ENCODE results near the gene EXTL1.

The EXTL1 gene

DNA sequence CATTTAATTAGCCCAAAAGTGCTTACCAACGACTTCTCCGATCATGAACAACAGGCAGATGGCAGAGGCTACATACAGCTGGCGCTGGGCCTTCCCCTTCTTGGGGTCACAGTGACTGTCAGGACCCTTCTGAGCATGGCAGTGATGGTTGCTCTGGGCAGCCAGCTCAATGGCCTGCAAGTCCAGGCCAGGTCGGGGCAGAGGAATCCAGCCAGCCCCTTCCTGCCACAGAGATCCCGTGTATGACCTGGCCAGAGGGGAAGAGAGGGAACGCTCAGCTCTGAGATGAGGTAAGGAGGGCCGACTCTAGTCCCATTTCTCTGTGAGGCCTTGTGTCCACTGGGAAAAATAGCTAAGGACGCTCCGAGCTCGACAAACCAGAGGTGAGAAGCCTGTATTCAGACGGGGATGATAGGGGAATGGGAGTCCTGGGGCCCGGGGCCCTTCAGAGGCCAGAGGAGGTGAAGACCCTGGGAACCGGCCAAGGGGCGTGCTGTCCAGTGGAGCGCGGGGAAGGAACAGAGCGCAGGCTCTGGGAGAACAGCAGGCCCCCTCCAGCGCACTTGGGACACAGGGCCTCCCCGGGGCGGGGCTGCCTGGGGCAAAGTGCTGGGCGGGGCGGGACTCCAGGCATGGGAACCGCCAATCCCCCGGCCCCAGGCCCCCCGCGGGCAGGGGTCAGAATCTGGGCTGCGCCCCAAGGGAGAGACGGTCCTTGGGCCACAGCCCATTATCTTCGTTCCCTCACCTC, 23.6 kb downstream of the EXTL1 start:
- DNase-seq, result no peak

- DNase-seq, result no peak
Observed at GRCh38 chr1:26045722-26046245, 24.2 kb downstream of the EXTL1 start, which contains the start of gene SLC30A2. SLC30A2 (minus strand) TSS chr1:26046118; CDS start chr1:26045896, 222 bp downstream.

DNA sequence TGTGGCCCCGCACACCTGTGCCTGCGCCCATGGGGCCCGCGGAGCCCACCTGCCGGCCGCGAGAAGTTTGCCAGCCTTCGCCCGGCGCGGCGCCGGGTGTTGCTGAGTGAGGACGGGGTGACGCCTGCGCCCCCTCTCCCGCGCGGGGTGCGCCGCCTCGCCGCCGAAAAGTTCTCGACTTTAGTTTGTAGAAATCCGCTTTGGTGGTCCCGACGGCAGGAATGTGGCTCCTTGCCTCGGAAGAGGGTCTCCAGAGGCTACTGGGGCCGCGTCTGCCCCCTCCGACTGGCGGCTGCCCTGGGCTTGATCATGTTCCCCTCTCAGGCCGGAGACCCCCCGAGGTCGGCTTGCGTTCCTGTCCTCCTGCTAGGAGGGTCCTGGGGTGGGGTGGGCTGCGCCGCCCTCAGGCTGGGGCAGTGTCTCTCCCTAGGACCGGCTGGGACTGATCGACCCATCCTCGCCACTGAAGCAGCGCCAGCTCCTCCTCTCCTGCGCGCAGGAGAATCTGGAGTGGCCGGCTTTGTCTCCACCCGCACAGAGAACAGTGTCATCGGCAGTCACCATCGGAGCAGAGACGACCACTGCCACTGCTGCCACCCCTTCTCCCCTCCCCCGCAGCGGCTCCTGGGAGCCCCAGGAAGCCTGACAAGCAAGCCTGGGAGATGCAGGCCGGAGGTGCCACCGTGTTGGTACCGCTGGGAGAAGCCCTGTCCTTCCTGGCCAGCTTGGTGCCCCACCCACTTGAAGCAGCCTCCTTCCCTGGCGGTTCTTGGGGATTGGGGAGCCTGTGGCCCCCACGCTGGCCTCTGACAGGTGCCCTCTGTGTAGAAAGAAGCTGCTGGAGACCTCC, 24.9 kb downstream of the EXTL1 start:
- no peak for DNase-seq

DNA sequence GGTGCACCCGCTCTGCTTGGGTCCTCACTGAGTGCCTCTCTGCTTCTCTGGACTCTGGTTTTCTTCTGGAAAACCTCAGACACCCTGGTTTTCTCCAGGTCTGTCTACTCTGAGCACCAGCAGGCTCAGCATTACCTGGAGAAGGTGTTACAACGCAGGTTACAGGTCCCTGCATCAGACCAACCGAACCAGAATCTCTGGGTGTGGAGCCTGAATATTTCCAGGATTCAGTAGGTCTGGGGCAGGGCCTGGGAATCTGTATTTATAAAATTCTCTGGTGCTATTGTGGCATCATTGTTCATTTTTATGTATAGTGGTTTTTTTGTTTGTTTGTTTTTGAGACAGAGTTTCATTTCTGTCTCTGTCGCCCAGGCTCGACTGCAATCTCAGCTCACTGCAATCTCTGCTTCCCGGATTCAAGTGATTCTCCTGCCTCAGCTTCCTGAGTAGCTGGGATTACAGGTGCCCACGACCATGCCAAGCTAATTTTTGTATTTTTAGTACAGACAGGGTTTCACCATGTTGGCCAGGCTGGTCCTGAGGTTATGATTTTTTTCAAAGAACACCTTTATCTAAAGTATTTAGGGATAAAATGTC, 25.8 kb downstream of the EXTL1 start:
- DNase-seq, result no peak

DNA sequence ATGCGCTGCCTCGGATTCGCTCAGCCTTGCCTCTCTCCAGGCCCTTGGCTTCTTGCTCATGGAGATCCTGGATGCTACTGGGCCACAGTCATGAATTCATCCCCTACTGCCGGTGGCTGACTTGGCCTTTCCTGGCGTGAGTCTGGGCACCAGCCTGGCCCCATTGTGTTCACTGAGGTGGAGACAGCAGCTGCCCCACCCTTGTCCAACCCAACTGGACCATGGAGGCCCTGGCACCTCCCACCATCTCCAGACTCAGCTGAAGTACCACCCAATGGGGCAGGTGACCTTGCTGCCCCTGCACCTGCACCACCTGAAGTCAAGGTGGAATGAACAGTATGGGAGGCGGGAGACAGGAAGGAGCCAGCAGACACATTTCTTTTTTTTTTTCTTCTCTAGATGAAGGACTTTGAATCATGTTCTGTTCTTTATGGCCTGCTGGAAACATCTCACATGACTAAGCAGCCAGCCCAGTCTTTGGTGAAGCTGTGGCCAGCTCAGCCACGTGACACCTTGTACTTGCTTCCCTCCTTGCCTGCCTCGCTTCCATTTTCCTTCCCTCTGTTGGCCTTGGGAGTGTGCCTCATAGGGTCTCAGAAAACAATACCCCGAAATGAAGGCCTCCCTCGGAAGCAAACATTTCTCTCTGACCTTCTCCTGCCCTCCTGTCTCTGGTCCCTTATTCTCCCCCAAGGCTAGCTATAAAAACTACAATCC, 28.1 kb downstream of the EXTL1 start:
- DNase-seq, result no peak

GRCh38 chr1:26050248-26050640, 28.7 kb downstream of the EXTL1 start:
- no peak for DNase-seq

- DNase-seq, result no peak
Observed at GRCh38 chr1:26053718-26054560, 32.4 kb downstream of the EXTL1 start.

- DNase-seq, result no peak
Observed at GRCh38 chr1:26055041-26055440, 33.5 kb downstream of the EXTL1 start.

- DNase-seq, result no peak
Observed at GRCh38 chr1:26057189-26057588, 35.6 kb downstream of the EXTL1 start.

DNA sequence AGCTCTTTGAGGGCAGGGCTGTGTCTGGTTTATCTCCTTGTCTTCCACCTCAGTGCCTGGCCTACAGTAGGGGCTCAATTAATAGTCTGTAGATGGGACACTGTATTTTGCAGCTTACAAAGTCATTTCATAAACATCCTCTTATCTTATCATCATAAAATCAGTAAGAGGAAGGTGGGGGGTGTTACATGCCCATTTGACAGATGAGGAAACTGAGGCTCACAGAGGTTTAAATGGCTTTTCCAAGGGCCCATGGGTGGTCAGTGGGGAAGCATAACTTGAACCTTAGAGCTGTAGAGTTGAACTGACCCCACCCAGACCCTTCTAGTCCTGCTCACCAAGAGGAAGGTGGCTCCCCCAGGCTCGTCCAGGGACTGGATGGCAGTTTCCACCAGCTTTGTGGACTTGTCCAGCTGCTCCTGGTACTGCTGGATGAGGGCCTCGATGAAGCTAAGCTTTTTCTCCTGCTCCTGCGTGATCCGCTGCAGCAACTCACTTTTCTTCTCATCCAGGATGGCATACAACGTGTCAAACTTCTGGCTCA, 36.5 kb downstream of the EXTL1 start:
- DNase-seq, result no peak

GRCh38 chr1:26059906-26060305, 38.3 kb downstream of the EXTL1 start:
- no peak for DNase-seq

DNA sequence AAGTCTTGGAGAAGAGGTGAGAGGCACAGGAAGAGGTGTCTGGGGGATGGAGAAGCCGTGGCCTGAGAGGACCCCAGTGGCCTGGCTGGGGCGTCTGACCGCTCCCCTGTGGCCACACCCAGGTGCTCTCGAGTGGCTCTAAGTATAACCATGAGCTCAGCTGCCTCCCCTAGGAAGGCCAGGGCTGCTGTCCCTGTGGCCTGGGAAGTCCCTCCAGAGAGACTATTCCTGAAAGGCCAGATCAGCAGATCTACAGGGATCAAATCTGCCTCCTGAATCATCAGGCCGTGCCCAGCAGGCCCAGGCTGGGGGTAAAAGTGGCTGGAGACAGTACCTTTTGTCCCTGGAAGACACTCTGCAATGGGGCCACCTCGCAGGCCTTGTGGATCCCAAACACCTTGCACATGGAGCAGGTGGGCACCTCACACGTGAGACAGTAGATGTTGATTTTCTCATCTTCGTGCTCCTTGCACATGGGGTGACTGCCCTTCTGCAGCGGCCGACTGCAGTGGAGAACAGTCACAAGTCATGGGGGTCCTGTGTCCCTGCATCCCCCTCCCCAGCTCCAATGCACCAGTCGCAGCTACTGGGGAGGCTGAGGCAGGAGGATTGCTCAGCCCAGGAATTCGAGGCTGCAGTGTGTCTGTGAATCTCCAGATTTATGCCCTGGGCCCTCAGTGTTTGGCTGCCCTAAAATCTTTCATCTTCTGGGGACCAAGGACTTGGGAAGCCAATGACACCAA, 39.4 kb downstream of the EXTL1 start:
- DNase-seq, result no peak

- DNase-seq, result no peak
Observed at GRCh38 chr1:26064553-26064952, 43.0 kb downstream of the EXTL1 start.

- DNase-seq, result no peak
Observed at GRCh38 chr1:26066160-26066559, 44.6 kb downstream of the EXTL1 start.

DNA sequence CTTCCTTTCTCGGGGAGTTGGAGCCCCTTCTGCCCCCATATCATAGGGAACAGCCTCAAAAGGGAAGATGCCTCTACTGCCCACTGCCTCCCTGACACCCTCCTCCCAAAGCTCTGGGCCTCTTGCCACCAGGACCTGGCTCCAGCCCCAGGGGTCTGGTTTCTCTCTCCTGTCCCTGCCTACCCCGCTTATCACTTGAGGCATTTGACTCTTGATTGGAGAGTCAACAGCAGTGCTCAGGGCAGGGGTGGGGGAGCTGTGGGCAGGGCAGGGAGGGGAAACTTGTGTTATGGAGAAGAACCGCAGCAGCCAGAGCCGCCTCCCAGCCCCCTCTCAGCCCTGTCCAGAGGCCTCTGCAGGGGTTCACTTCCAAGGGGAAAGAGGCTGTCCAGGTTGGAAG, 45.3 kb downstream of the EXTL1 start:
- DNase-seq, result no peak

DNA sequence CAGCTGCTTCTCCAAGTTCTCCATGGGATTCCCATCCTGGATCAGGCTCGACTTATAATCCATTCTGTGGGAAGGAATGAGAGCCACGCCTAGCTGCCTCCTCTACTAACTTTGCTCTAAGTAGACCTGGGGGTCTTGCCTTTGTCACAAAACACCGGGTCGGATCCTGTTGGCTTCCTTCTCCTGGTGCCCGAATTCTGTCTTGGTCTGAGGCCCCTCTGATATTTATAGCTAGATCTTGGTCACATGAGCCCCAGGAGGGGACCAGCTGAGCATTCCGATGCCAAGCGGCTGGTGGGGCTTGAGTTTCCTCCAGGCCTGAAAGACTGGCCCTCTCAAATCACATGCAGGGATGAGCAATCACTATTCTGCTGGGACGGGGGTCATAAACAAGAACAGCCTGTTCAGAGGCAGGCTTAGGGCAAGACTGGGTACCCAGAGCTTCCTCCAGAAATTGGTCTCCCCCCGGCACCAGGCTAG, 45.9 kb downstream of the EXTL1 start, which contains the start of gene TRIM63:
TRIM63 (minus strand) TSS at position 199 of the 480 bp plus-strand sequence; CDS start at position 63, 136 bp downstream.
- DNase-seq, result no peak

- no peak for DNase-seq
Observed at GRCh38 chr1:26069941-26070295, 48.3 kb downstream of the EXTL1 start.

DNA sequence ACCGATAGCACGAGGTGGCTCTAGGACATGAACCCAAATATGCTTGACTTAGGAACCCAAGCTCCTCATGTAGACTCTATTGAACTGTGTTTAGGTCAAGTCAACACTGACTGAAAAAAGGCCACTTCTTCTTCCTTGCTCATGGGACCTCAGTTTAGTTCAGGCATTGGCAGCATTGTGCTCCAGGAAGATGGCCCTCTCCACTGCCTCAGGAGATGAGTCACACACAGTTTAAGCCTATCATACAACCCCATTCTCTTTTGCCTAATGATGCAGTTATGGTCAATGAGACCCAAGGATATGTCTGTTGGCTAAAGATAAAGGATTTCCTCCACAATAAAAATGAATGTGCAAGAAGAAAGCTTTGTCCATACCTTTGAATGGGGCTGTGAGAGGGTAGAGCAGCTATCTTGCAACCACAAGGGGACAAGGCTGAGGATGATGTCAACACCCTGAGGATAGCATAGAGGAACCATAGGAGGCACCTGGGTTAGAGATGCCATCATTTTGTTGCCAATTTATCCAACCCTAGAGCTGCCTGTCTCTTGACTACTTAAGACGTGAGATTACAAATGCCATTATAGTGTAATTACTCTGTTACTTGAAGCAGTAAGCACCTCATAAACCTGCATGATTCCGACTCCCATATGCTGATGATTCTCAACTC, 48.9 kb downstream of the EXTL1 start:
- no peak for DNase-seq

- no peak for DNase-seq
Observed at GRCh38 chr1:26070963-26071342, 49.4 kb downstream of the EXTL1 start.

DNA sequence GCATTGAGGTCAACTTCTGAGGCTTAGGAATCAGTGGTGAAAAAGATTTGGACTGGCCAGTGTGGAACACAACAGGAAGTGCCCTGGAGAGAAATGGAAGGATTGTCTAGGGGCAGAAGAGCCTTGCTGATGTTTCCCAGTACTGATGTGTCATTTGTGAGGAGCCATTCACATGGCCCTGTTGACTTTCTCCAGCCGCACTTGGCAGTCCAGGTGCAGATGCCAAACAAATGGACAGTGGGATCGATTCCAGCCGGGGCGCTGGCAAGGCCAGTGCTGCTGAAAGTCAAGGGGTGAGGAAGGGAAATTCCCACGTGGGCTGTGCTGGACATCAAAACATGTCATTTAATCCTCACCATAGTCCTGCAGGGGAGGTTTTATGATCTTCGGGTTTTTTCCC, 50.7 kb downstream of the EXTL1 start:
- DNase-seq, result no peak

All from effector CD4-positive, alpha-beta T cell (primary cell).